ENCODE data around the gene TBPL1. TPM values are rescaled to one million over a fixed set of nuclear protein-coding genes. Genes with fewer than 3 reads are reported as not detected.

TBPL1 gene
- total RNA-seq, 1 donor from 2014 or later, result 40.0 TPM

DNA sequence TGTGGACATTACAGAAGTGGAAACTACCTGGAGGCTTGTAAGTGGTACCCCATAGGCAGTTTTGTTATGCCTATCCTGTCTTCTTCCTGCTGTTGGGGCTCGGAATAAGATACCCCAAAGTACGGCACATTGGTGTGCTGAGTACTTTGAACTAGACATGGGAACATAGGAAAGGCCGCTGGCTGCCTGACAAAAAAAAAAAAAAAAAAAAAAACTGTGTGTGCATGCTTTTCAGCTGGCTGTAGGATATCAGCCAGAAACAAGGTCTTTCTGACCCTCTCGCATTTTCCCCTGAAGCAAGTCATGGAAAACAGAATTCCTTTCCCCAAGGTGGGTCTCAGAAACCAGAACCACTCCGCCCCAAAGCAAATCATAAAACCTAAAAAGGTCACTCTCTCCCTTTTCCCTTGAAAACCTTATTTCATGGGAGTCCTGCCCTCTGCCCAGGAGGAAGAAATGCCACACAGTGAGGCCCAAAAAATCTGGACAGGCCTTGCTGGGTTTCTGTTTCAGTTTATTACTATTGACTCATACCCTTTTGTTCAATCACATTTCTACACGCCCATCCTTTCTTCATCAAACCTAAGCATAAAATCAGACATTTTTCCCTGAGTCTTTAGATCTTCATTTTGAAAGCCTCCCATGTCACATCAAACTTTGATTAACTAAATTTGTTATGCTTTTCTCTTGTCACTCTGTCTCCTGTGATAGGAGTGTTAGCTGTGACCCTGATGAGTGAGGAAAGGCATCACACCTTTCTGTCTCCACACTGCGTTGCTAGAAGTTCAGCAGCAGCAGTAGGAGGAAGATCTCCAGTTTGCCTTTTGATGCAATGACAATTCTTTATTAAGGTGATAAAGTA, 82.2 kb downstream of the TBPL1 start:
- H3K4me3 Mint-ChIP-seq, result no peak overlapping the region
- H3K27ac Mint-ChIP-seq, result no peak overlapping the region
- intact Hi-C loops (cut with micrococcal nuclease), result no loop called here
- H3K36me3 Mint-ChIP-seq (ENCODE audit: low read depth), result no peaks in the 10 kb centered on the region
- H3K4me1 Mint-ChIP-seq, result peaks cover 12% of the 10 kb centered on the region
- H3K27me3 Mint-ChIP-seq, result peaks cover 7% of the 10 kb centered on the region
- no peaks in the 10 kb centered on the region for H3K9me3 Mint-ChIP-seq
- DNase-seq, result no peak

DNA sequence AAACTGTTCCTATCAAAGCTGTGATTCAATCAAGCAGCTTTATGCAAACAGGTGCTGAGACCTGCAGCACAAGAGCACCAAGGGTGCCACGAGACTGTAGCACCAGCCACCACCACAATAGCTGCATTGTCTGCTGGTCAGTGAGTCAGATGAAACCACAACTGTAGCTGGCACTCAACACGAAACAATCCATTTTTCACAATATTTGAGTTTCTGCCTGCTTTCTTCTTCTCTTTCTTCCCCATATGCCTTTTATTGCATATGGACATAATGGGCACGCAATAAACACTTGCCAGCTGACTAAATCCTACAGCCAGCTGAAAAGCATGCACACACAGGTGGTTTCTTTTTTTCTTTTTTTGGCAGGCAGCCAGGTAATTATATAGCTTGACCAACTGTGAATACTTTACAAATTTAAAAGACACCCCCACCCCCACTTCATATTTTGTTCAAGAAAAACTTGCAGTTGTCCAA, 82.8 kb downstream of the TBPL1 start:
- DNase-seq, result no peak
- Mint-ChIP-seq H3K4me1 (peaks cover 12% of the 10 kb centered on the region), H3K4me3 (no peak overlapping the region), H3K9me3 (no peaks in the 10 kb centered on the region), H3K27ac (no peak overlapping the region), H3K27me3 (peaks cover 7% of the 10 kb centered on the region), H3K36me3 (ENCODE audit: low read depth) (no peaks in the 10 kb centered on the region)
- intact Hi-C loops (cut with micrococcal nuclease), result no loop called here

DNA sequence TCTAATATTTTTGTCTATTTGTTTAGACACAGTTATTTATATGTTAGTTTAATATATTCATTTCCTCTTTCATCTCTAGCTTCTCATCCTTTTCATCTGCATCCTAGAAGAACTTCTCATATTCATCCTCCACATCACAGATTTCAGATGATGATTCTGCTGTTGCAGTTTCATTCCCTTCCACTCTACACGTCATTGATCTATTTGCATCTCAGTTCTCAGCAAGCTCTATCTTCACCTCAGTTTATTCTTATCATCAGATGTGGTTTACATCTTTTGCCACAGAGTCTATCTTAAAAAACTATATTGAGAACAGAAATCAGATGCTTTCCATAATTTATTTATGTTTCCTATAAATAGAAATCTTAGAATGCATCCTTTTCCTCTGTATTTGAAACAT, 86.1 kb downstream of the TBPL1 start:
- H3K27me3 Mint-ChIP-seq, result peaks cover 12% of the 10 kb centered on the region
- DNase-seq, result no peak
- no peak overlapping the region for H3K27ac Mint-ChIP-seq
- no peak overlapping the region for H3K4me3 Mint-ChIP-seq
- H3K36me3 Mint-ChIP-seq (ENCODE audit: low read depth), result peaks cover 2% of the 10 kb centered on the region
- peaks cover 7% of the 10 kb centered on the region for H3K9me3 Mint-ChIP-seq
- peaks cover 11% of the 10 kb centered on the region for H3K4me1 Mint-ChIP-seq
- intact Hi-C loops (cut with micrococcal nuclease), result no loop called here

Other genes starting within 250 kb of the TBPL1 start
- gene TCF21, start 64.1 kb upstream of the TBPL1 start, total RNA-seq, result not detected in 2 replicates
- not detected in 2 replicates for gene SLC2A12, start 99.4 kb downstream of the TBPL1 start, total RNA-seq

All from activated CD4-positive, alpha-beta T cell treated with anti-CD3 and anti-CD28 coated beads, Interleukin-2, amount 10 ng/mL, durations not matched to agents 24 days and 14 days (primary cell).